Brain pericyte (primary cell): ENCODE results near the gene TEX30.

Experiments used
- DNase-seq: peaks from one replicate; pipeline ENCODE4 v3.0.0-alpha.2; 2012; ENCODE audit warnings: low read depth, low spot score

TEX30 gene

GRCh38 chr13:102779436-102780159 is 6.0 kb upstream of the TEX30 start:
- no peak for DNase-seq

DNA sequence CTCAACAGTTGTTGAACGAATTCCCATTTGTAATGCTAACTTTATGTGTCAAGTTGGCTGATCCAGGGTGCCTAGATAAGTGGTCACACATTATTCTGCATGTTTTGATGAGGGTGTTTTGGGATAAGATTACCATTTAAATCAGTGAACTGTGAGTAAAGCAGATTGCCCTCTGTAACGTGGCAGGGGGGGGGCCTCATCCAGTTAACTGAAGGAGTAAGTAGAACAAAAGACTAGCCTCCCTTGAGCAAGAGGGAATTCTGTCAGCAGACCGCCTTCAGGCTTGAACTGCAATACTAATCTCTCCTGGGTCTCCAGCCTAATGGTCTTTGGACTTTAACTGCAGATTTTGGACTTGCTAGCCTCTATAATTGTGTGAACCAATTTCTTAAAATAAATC is 4.2 kb upstream of the TEX30 start:
- DNase-seq, result no peak

DNA sequence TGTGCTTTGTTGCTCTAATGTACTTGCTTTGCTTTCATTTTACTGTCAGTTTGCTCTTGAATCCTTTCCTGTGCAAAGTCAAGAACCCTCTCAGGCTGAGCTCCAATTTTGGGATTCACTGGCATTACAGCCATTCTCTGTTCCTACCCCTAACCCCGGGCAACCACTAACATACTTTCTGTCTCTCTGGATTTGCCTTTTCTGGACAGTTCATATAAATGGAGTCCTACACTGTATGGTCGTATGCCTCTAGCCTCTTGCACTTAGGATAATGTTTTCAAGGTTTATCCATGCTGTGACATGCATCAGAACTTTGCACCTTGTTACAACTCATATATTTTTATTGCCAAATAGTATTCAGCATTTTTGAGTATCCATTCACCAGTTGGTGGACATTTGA is 2.7 kb upstream of the TEX30 start:
- DNase-seq, result no peak

DNA sequence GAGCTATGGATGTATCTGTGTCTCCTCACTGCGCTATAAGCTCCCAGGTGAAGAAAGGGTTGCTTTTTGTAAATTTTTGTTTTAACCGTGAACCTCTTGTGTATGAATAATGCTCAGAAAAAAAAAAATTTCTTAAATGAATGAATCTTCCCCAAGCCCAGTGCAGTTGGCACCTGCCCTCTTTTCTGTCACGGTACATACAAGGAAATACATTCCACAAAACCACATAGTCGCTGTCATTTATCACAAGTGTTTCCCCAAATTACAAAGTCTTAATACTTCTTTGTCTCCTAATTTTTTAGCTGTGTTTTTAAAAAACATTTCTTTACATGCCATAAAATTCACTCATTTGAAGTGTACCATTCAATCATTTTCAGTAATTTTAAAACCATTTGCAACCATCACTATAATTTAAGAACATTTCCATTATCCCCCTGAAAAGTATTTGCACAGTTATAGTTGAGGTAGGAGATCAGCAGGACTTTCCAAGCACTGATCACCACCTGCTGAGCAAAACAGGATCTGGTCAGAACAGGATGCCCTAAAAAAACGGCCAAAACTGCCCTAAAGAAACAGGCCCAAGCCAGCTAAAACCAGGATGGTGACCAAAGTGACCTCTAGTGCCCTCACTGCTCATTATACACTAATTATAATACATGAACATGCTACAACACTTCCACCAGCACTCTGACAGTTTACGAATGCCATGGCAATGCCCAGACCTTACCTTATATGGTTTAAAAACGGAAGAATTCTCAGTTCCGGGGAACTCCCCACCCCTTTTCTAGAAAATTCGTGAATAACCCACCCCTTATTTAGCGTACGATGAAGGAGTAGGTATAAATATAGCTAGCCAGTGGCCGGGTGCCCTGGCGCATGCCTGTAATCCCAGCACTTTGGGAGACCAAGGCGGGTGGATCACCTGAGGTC is 1.3 kb upstream of the TEX30 start:
- no peak for DNase-seq

DNA sequence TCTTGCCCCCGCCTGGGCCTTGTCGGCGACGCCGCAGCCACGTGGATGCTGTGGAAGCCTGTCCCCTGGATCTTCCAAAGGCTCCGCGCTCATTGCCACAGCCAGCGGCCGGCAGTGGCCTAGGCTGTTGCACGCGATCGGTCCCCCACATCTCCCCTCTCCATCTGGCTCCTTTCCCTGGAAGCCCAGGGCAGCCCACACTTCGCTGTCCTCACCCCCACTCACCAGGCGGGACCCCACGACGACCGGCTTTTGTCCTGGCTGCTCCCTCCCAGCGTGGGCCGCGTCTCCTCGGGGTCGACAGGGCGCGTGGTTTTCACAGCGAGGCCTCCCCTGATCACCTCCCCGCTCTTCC is 605 bp upstream of the TEX30 start:
- DNase-seq, result no peak

- DNase-seq, result no peak
These were observed 1.6 kb downstream of the TEX30 start for GRCh38 chr13:102772042-102772425.

DNA sequence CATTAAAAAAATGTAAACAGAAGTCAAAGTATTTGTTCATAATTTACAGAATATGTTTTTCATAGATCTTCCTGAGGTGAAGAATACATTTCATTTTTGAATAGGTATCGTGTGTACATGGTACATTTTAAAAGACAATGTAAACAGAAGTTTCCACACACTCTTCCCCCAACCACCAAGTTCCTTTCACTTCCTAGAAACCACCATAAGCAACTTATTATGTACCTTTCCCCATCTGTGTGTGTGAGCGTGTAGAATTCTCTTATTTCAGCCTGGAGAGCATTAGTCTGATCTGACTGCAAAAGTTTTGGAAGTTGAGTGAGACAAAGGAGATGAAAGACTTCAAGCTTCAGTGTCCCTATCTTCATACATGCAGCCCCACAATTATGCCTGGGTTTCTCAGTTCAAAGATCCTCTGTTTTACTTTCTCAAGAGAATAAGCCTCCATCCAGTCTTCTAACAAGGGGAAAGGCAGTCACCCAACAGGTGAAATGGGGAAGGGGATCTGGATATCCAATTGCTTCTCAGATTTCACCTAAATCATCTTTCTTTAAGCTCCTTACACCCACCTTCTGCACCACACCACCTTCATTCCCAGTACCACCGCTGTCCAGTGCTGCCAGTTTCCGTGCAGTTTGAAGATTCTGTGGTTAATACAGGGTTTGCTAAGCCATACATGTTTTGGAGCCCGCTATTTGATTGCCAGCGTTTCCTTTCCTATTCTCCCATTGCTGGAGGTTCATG is 2.1 kb downstream of the TEX30 start:
- no peak for DNase-seq

- DNase-seq, result no peak
These were observed 3.2 kb downstream of the TEX30 start for GRCh38 chr13:102770435-102770834.

GRCh38 chr13:102769679-102770078 is 3.9 kb downstream of the TEX30 start:
- no peak for DNase-seq

DNA sequence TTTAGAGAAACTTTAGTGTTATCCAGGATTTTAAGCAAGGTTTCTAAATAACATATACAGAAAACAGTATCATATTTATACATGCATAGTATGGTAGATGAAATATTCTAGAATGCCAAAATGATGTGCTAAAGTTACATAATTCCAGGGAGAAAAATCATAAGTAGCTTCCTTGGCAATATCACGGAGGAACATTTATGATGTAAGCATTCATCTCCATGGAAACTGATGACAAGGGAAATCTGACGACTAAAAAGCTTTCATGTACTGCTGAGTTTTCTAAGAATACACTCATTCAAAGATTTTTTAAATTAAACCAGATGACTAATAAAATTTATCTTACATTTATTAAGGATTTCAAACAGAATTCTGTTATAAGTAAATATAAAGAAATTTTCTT is 4.7 kb downstream of the TEX30 start:
- no peak for DNase-seq

DNA sequence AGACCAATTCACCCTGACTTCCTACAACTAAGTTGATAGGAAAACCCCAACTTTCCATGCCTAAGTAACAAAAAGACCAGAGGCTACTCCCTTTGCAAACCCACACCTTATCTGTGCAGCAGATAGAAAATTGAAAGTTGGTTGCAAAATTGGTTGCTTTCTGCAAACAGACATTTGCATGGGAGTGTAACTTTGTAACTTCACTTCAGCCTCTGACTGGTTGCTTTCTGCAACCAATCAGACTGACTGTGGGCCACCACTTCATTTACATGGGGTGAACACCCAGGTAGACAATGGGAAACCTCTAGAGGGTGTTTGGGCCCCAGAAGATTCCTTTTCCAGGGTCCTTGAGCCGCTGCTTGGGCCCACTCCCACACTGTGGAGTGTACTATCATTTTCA is 9.8 kb downstream of the TEX30 start:
- no peak for DNase-seq

- DNase-seq, result no peak
These were observed 12.5 kb downstream of the TEX30 start for GRCh38 chr13:102761071-102761470.

- no peak for DNase-seq
These were observed 14.7 kb downstream of the TEX30 start for GRCh38 chr13:102758842-102759241.

GRCh38 chr13:102757006-102757405 is 16.6 kb downstream of the TEX30 start:
- DNase-seq, result no peak

DNA sequence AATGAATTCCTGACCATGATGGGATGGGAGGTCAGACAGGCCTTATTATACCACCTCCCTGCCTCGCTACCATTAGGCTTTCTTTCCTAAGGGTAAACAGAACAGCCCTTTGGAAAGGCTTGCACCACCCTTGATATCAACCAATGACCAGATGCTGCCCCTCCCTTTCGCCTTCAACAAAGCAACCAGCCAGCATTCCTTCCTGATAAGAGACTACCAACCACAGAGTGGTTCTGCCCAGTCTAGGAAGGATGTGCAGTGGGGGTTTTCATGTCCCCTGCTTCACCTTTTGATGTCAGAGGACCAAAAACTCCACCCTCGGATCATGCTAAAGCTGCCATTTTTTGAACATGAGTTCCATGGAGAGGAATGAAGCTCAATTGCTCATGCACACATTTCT is 21.7 kb downstream of the TEX30 start:
- DNase-seq, result no peak

DNA sequence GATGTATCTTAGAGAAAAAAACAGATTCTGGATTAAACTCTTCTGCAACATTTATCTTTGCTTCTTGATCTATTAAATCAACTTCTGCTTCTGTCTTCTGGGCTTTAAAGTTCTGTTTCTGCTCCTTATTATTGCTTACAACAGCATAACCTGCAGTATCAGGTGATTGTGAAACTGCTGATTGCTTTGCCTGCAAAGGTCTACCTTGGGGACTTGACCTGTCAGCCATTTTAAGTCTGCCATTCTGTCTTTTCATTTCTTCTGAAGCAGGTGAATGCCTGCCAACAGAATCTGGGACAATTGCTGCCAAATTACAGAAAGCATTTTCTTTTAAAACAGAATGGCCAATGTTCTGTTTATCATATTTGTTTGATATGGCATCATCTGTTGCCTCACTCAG is 31.1 kb downstream of the TEX30 start:
- no peak for DNase-seq

DNA sequence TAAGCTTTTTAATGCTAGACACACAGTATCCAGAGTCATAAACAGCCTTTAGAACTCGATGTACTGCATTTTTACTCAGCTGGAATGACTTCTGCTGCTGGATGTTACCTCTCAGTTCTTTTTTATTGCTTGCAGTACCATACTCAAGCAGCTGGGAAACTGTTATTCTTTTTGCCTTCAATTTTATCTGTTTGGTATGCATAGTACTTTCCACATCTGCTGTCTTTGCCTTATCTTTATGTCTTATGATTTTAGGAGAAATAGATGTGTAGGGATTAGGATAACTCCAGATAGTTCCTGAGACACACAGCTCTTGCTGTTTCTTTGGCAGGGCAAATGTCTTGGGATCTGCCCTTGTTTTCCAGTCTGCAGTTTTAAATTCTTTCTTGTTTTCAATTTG is 31.5 kb downstream of the TEX30 start:
- no peak for DNase-seq

GRCh38 chr13:102729560-102730270 is 43.9 kb downstream of the TEX30 start:
- DNase-seq, result peak; percentile 71

DNA sequence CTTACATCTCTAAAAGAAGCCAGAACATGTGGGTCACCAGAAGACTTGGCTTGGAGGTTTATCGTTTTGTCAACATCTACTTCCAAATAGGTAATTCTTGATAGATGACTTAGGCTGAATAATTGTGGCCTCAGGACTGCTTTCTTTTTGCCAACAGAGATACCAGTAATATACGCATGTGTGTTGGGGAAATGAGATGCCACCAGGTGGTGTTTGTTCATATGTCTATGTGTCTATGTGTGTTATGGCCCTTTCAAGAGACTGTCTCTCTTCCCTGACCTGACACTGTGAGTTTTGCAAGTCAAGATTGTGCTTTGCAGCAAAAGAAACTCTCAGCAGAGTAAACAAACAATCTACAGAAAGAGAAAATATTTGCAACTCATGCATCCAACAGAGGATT is 47.2 kb downstream of the TEX30 start:
- no peak for DNase-seq

DNA sequence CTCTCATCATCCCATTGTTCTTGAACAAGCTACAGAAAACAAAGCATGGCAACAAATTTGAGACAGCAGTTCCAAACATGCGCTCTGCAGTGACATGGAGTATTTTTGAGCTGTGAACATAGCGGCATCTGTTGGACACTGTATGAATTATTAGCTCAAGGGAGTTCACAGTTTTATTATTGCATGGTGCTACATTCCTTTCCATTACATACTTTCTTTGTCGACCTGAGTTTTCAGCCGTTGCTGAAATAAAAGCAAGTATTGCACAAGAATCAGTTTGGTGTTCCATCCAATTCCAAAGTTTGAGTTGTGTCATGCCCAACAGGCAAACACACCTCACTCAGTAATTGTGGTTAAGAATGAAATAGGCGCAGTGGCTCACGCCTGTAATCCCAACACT is 48.7 kb downstream of the TEX30 start:
- DNase-seq, result no peak

DNA sequence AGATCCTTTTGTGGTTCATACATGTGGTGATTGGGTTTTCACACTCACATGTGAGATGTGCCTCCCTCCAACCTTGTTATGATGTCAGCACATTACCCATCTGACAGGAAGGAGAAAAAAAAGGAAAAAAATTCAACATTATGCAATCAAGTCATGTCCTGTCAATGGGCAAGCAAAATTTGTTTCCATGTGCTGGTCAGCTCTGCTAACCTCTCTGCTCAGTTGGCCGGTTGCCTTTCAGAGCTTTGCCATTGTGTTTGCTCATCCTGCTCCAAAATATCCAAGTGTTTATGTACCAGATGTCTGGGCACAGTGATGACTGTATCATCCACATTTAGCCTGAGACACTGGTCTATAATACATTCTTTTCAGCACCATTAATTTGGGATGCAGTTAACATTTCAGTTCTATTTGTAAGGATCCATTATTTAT is 51.8 kb downstream of the TEX30 start:
- DNase-seq, result no peak

DNA sequence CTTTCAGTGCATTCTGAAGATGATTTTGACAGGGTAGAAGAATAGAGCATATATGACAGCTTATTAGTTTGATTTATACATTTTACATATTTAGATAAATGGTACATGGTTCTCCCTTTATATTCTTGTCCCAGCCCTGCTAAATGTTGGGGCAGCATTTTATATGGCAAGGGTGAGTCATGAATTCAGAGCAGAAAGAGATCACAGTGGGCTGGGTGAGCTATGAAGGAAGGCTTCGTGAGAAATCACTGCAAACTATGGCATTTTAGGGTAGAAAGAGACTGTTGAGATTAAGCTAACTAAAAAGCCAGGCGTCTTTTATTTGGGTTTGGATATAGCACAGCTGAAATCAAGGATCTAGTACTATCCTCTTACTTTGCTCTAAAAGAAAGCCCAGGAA is 54.8 kb downstream of the TEX30 start:
- DNase-seq, result no peak
